ENCODE measurements around the gene LTC4S. TPM values are rescaled to one million over a fixed set of nuclear protein-coding genes. Genes with fewer than 3 reads are reported as not detected.

Gene LTC4S
- total RNA-seq, 6 donors from 2014 or later = 6.7 to 33.1 (median 21.3) TPM

DNA sequence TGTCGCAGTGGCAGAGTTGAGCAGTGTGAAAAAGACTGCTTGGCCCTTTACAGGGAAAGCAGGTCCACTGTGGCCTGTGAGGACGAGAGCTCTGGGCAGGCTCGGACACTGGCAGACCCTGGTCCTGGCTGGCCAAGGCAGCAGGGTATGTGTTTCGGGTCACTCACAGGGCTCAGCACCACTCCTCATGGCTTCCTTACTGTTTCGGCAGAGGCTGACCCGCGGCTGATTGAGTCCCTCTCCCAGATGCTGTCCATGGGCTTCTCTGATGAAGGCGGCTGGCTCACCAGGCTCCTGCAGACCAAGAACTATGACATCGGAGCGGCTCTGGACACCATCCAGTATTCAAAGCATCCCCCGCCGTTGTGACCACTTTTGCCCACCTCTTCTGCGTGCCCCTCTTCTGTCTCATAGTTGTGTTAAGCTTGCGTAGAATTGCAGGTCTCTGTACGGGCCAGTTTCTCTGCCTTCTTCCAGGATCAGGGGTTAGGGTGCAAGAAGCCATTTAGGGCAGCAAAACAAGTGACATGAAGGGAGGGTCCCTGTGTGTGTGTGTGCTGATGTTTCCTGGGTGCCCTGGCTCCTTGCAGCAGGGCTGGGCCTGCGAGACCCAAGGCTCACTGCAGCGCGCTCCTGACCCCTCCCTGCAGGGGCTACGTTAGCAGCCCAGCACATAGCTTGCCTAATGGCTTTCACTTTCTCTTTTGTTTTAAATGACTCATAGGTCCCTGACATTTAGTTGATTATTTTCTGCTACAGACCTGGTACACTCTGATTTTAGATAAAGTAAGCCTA lies 42.6 kb downstream of the LTC4S start:
- peaks cover 53 to 88% (median 74%) of the 10 kb centered on the region in 4 donors for H3K36me3 ChIP-seq
- DNase-seq = no peak

DNA sequence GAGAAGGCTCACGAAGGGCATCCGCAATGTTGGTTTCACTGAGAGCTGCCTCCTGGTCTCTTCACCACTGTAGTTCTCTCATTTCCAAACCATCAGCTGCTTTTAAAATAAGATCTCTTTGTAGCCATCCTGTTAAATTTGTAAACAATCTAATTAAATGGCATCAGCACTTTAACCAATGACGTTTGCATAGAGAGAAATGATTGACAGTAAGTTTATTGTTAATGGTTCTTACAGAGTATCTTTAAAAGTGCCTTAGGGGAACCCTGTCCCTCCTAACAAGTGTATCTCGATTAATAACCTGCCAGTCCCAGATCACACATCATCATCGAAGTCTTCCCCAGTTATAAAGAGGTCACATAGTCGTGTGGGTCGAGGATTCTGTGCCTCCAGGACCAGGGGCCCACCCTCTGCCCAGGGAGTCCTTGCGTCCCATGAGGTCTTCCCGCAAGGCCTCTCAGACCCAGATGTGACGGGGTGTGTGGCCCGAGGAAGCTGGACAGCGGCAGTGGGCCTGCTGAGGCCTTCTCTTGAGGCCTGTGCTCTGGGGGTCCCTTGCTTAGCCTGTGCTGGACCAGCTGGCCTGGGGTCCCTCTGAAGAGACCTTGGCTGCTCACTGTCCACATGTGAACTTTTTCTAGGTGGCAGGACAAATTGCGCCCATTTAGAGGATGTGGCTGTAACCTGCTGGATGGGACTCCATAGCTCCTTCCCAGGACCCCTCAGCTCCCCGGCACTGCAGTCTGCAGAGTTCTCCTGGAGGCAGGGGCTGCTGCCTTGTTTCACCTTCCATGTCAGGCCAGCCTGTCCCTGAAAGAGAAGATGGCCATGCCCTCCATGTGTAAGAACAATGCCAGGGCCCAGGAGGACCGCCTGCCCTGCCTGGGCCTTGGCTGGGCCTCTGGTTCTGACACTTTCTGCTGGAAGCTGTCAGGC lies 43.6 kb downstream of the LTC4S start:
- peaks cover 44 to 86% (median 67%) of the 10 kb centered on the region in 4 donors for H3K36me3 ChIP-seq

More for the DNA sequence above, 42.6 kb downstream of the LTC4S start:
- Histone ChIP-seq H3K27me3 (no peaks in the 10 kb centered on the region), H3K4me1 (peaks cover 7 to 30% (median 17%) of the 10 kb centered on the region in 4 donors), H3K4me3 (no peak overlapping the region), H3K27ac (peak overlapping the region; percentile 23 to 62 (median 46)), H3K9me3 (no peaks in the 10 kb centered on the region)
- TF ChIP-seq POLR2AphosphoS5 (IDR thresholded peaks at IDR 0.05) (peak in 1 of 2 donors; percentile 49), POLR2A (IDR thresholded peaks at IDR 0.05) (no peak)
- peak in 1 of 2 donors; percentile 11 for ATAC-seq (ENCODE audit: low FRiP score in 2 of 2)
- WGBS, 2 donors = 74 to 83% methylated on average over 11 to 19 of the region's 19 CpGs

DNA sequence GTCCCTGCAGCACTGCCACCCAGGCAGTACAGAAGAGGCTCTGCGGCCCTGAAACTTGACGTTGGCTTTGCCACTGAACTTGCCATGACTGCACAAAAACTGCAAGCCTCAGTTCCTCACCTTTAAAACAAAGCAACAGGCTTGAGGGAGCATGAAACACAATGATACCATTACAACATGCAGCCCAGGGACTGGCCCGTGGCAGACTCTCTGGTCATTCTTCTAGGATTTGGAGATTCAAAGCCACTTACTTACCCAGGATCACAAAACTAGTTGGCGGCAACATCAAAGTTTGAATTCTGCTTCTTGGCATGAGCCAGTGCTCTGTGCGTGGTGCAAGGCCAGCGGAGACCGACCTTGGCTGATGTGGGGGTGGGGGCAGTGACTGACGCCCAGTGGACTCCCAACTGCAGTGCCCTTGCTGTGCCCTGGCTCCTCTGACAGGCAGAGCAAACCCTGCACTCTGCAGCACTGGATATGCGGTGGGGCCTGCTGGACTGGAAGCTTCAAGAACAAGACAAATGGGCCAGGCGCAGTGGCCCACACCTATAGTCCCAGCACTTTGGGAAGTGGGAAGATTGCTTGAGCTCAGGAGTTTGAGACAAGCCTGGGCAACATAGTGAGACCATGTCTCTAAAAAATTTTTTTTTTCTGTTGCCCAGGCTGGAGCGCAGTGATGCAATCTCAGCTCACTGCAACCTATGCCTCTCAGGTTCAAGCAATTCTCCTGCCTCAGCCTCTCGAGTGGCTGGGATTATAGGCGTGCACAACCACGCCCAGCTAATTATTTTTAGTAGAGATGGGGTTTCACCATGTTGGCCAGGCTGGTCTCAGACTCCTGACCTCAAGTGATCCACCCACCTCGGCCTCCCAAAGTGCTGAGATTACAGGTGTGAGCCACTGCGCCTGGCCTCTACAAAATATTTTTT lies 45.8 kb downstream of the LTC4S start:
- Histone ChIP-seq H3K27me3 (no peaks in the 10 kb centered on the region), H3K9me3 (no peaks in the 10 kb centered on the region), H3K36me3 (peaks cover 26 to 75% (median 48%) of the 10 kb centered on the region in 4 donors), H3K27ac (no peak overlapping the region), H3K4me3 (no peak overlapping the region), H3K4me1 (peaks cover 4 to 19% (median 12%) of the 10 kb centered on the region in 4 donors)
- WGBS, 2 donors = 82 to 83% methylated on average over 12 to 16 of the region's 16 CpGs
- DNase-seq (peak in 1 of 2 donors; percentile 64), ATAC-seq (ENCODE audit: low FRiP score in 2 of 2) (peak in 1 of 2 donors; percentile 20)
- TF ChIP-seq CTCF (IDR thresholded peaks at IDR 0.05) (no peak), POLR2A (IDR thresholded peaks at IDR 0.05) (peak in 1 of 4 donors; percentile 25)

More for the DNA sequence above, 43.6 kb downstream of the LTC4S start:
- WGBS, 2 donors = 72 to 85% methylated on average over 6 to 15 of the region's 15 CpGs
- H3K4me1 ChIP-seq = peaks cover 7 to 24% (median 17%) of the 10 kb centered on the region in 4 donors
- H3K27me3 ChIP-seq = no peaks in the 10 kb centered on the region
- H3K4me3 ChIP-seq = no peak overlapping the region
- TF ChIP-seq POLR2A (IDR thresholded peaks at IDR 0.05) = peak in 1 of 4 donors; percentile 21
- TF ChIP-seq CTCF (IDR thresholded peaks at IDR 0.05) = no peak
- no peak for TF ChIP-seq EP300 (IDR thresholded peaks at IDR 0.05)
- no peak for TF ChIP-seq POLR2AphosphoS5 (IDR thresholded peaks at IDR 0.05)
- ATAC-seq (ENCODE audit: low FRiP score in 2 of 2) (peak in 1 of 2 donors; percentile 2), DNase-seq (no peak)
- H3K9me3 ChIP-seq = no peaks in the 10 kb centered on the region
- H3K27ac ChIP-seq = peak overlapping the region; percentile 23 to 62 (median 46)

GRCh38 chr5:179840321-179840720 lies 46.5 kb downstream of the LTC4S start:
- TF ChIP-seq POLR2AphosphoS5 (IDR thresholded peaks at IDR 0.05) (no peak), EP300 (IDR thresholded peaks at IDR 0.05) (no peak), POLR2A (IDR thresholded peaks at IDR 0.05) (no peak), CTCF (IDR thresholded peaks at IDR 0.05) (no peak)
- Histone ChIP-seq H3K27me3 (no peaks in the 10 kb centered on the region), H3K9me3 (no peaks in the 10 kb centered on the region), H3K4me3 (no peak overlapping the region), H3K36me3 (peaks cover 26 to 72% (median 43%) of the 10 kb centered on the region in 4 donors), H3K4me1 (peaks cover 4 to 19% (median 12%) of the 10 kb centered on the region in 4 donors), H3K27ac (no peak overlapping the region)
- 95 to 97% methylated on average over 11 of the region's 11 CpGs for WGBS, 2 donors
- no peak for ATAC-seq (ENCODE audit: low FRiP score in 2 of 2)
- DNase-seq = no peak
